ENCODE data around the gene LGI1. TPM values are rescaled to one million over a fixed set of nuclear protein-coding genes. Genes with fewer than 3 reads are reported as not detected.

Gene LGI1
- total and polyA plus RNA-seq, 9 of the 15 experiments (the other 6 are each of a cell fraction or from before 2014, with no cell fraction given) = not detected

DNA sequence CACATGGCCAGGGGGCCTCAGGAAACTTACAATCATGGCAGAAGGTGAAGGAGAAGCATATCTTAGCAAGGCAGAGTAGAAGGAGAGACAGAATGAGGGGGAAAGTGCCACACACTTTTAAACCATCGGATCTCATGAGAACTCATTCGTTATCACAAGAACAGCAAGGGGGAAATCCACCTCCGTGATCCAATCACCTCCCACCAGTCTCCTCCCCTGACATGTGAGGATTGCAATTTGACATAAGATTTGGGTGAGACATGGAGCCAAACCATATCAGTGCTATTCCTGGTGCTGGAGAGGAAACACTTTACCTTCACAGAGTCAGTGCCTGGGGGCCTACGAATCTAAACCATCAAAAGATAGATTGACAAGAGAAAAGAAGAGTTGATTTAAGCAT, 61.8 kb downstream of the LGI1 start:
- intact Hi-C loops (cut with micrococcal nuclease) (loop anchor here (5.0 to 10.0 kb wide), 2 partner anchors 265 to 442 kb away; no protein-coding TSS in a partner anchor), in situ Hi-C loops (cut with MboI) (no loop called here)

More for the DNA sequence above, 61.8 kb downstream of the LGI1 start:
- BruUV-seq (replicated peaks) = no TSS peak
- Histone ChIP-seq H4K20me1 (replicated peaks; ENCODE audit: control insufficient read depth, insufficient read depth, low read length) (no peaks in the 10 kb centered on the region), H3K4me1 (replicated peaks in 1 of 2; ENCODE audit: control insufficient read depth in 2 of 2, insufficient read depth in 2 of 2, low read length in 2 of 2) (no peaks in the 10 kb centered on the region), H3K9ac (ENCODE audit: insufficient read depth in 1 of 2, low read depth in 2 of 2, low read length in 2 of 2) (no peak overlapping the region), H3K27ac (ENCODE audit: extremely low read depth, low read depth, low read length) (no peak overlapping the region), H2AFZ (ENCODE audit: low read depth, low read length) (no peak overlapping the region), H3K36me3 (ENCODE audit: control insufficient read depth, insufficient read depth, low read length) (no peaks in the 10 kb centered on the region), H3K4me3 (no peak overlapping the region), H3K4me2 (ENCODE audit: insufficient read depth, low read length) (no peak overlapping the region), H3K79me2 (ENCODE audit: control insufficient read depth, insufficient read depth, low read length) (no peaks in the 10 kb centered on the region), H3K9me1 (ENCODE audit: control insufficient read depth, insufficient read depth, low read length) (no peaks in the 10 kb centered on the region), H3K27me3 (ENCODE audit: control insufficient read depth in 2 of 2, insufficient read depth in 2 of 2, low read length in 2 of 2) (no peaks in the 10 kb centered on the region), H3K9me3 (replicated peaks; ENCODE audit: control insufficient read depth, insufficient read depth, low read depth, low read length) (no peaks in the 10 kb centered on the region)
- no CpG with 5 or more reads among the region's 4 CpGs for WGBS (ENCODE audit: insufficient coverage, low coverage, missing lambda C conversion rate)
- FAIRE-seq (no peak), ATAC-seq (no peak), DNase-seq (ENCODE audit: extremely low read depth in 1 of 4, low spot score in 3 of 4) (no peak)
- CTCF ChIA-PET (ENCODE audit: low intra/inter-chr PET ratio) = no interaction called here
- POLR2A ChIA-PET = no interaction called here
- TF ChIP-seq, protein P1, sequence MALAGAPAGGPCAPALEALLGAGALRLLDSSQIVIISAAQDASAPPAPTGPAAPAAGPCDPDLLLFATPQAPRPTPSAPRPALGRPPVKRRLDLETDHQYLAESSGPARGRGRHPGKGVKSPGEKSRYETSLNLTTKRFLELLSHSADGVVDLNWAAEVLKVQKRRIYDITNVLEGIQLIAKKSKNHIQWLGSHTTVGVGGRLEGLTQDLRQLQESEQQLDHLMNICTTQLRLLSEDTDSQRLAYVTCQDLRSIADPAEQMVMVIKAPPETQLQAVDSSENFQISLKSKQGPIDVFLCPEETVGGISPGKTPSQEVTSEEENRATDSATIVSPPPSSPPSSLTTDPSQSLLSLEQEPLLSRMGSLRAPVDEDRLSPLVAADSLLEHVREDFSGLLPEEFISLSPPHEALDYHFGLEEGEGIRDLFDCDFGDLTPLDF (CRISPR knock-in tag; IDR thresholded peaks at IDR 0.05) = no peak
- no peak for TF ChIP-seq CTBP1 (IDR thresholded peaks at IDR 0.05; ENCODE audit: borderline replicate concordance)
- TF ChIP-seq, protein P2, sequence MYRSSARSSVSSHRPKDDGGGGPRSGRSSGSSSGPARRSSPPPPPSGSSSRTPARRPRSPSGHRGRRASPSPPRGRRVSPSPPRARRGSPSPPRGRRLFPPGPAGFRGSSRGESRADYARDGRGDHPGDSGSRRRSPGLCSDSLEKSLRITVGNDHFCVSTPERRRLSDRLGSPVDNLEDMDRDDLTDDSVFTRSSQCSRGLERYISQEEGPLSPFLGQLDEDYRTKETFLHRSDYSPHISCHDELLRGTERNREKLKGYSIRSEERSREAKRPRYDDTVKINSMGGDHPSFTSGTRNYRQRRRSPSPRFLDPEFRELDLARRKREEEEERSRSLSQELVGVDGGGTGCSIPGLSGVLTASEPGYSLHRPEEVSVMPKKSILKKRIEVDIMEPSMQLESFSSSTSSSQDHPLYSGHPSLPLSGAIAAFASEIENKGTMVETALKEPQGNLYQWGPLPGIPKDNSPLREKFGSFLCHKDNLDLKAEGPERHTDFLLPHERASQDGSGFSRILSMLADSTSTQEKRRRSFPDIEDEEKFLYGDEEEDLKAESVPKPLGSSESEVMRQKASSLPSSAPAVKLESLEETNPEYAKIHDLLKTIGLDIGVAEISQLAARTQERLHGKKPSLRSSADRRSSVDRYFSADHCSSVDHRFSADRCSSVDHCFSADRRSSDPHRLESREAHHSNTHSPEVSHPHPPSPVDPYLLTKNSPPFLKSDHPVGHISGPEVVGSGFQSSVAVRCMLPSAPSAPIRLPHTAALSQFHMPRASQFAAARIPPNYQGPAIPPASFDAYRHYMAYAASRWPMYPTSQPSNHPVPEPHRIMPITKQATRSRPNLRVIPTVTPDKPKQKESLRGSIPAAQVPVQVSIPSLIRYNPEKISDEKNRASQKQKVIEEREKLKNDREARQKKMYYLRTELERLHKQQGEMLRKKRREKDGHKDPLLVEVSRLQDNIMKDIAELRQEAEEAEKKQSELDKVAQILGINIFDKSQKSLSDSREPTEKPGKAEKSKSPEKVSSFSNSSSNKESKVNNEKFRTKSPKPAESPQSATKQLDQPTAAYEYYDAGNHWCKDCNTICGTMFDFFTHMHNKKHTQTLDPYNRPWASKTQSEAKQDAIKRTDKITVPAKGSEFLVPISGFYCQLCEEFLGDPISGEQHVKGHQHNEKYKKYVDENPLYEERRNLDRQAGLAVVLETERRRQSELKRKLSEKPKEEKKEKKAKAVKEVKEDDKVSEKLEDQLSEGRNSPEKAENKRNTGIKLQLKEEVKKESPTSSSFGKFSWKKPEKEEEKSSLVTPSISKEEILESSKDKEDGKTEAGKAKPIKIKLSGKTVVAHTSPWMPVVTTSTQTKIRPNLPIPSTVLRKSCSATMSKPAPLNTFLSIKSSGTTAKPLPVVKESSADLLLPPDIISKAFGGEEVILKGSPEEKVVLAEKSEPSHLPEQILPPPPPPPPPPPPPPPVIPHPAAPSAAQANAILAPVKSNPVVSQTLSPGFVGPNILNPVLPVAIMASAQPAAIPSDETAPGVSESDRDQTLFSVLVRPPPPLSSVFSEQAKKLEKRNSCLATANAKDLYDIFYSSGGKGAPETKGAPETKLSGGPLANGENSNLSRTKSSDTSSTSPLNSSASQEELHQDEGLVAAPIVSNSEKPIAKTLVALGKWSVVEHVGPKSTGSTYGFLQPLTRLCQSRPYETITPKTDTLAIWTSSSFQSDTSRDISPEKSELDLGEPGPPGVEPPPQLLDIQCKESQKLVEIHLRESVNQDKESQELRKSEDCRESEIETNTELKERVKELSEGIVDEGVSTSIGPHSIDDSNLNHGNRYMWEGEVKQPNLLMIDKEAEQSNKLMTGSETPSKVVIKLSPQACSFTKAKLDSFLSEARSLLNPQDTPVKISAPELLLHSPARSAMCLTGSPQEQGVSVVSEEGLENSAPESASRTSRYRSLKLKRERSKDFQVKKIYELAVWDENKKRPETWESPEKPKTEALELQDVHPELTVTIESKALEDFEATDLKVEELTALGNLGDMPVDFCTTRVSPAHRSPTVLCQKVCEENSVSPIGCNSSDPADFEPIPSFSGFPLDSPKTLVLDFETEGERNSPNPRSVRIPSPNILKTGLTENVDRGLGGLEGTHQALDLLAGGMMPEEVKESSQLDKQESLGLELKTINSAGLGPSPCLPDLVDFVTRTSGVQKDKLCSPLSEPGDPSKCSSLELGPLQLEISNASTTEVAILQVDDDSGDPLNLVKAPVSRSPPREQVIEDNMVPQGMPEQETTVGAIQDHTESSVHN (IDR thresholded peaks at IDR 0.05; ENCODE audit: borderline replicate concordance in 1 of 2, low read depth in 1 of 2) = no peak
- TF ChIP-seq, protein P3, sequence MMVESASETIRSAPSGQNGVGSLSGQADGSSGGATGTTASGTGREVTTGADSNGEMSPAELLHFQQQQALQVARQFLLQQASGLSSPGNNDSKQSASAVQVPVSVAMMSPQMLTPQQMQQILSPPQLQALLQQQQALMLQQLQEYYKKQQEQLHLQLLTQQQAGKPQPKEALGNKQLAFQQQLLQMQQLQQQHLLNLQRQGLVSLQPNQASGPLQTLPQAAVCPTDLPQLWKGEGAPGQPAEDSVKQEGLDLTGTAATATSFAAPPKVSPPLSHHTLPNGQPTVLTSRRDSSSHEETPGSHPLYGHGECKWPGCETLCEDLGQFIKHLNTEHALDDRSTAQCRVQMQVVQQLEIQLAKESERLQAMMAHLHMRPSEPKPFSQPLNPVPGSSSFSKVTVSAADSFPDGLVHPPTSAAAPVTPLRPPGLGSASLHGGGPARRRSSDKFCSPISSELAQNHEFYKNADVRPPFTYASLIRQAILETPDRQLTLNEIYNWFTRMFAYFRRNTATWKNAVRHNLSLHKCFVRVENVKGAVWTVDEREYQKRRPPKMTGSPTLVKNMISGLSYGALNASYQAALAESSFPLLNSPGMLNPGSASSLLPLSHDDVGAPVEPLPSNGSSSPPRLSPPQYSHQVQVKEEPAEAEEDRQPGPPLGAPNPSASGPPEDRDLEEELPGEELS (CRISPR knock-in tag; IDR thresholded peaks at IDR 0.05; ENCODE audit: borderline replicate concordance) = no peak
- TF ChIP-seq ARHGAP35 (IDR thresholded peaks at IDR 0.05; ENCODE audit: partially characterized antibody) = no peak
- no peak for TF ChIP-seq MIER1 (IDR thresholded peaks at IDR 0.05; ENCODE audit: low read depth)
- no peak for TF ChIP-seq FOXP1 (CRISPR knock-in tag; IDR thresholded peaks at IDR 0.05)
- TF ChIP-seq, protein P4, sequence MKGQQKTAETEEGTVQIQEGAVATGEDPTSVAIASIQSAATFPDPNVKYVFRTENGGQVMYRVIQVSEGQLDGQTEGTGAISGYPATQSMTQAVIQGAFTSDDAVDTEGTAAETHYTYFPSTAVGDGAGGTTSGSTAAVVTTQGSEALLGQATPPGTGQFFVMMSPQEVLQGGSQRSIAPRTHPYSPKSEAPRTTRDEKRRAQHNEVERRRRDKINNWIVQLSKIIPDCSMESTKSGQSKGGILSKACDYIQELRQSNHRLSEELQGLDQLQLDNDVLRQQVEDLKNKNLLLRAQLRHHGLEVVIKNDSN (CRISPR knock-in tag; IDR thresholded peaks at IDR 0.05) = no peak

All from K562 (cell line).